Heart left ventricle (tissue), 16 donors: ENCODE results near the gene GPR183. TPM values are rescaled to one million over a fixed set of nuclear protein-coding genes. Genes with fewer than 3 reads are reported as not detected.

Source experiments
- ATAC-seq, 4 donors: fragments of 200-7000 bp; cut with Tn5 transposase; one replicate each; pipeline ENCODE4 v1.9.1; 2020 to 2022; ENCODE audit warnings: moderate library complexity in 4 of 4, mild to moderate bottlenecking in 3 of 4, moderate number of reproducible peaks in 1 of 4
- DNase-seq, 5 donors: peaks; one replicate each; pipeline ENCODE4 v3.0.0-alpha.2; 2020
- H3K27ac ChIP-seq, 12 donors: fragments of 200-600 bp; sonication (generic) in 4 of 12; one replicate each; pipeline versions ENCODE4 v1.5.0 to v1.8.0; 2016 to 2022; ENCODE audit warnings: mild to moderate bottlenecking in 2 of 12
- H3K27me3 ChIP-seq, 9 donors: fragments of 200-600 bp; sonication (generic) in 2 of 9; one replicate each; pipeline versions ENCODE4 v1.5.1 to v1.8.0; 2016 to 2022; ENCODE audit warnings: mild to moderate bottlenecking in 3 of 9
- H3K36me3 ChIP-seq, 9 donors: fragments of 200-600 bp; sonication (generic) in 2 of 9; one replicate each; pipeline versions ENCODE4 v1.5.0 to v1.8.0; 2018 to 2022; ENCODE audit warnings: mild to moderate bottlenecking in 2 of 9
- H3K4me1 ChIP-seq, 12 donors: fragments of 200-600 bp; sonication (generic) in 4 of 12; one replicate each; pipeline versions ENCODE4 v1.5.0 to v1.8.0; 2016 to 2022; ENCODE audit warnings: mild to moderate bottlenecking in 3 of 12
- H3K4me3 ChIP-seq, 12 donors: fragments of 200-600 bp; sonication (generic) in 4 of 12; one replicate each; pipeline versions ENCODE4 v1.5.0 to v1.8.0; 2017 to 2022; ENCODE audit warnings: mild to moderate bottlenecking in 9 of 12, moderate library complexity in 4 of 12
- H3K9me3 ChIP-seq, 12 donors: fragments of 200-600 bp; sonication (generic) in 4 of 12; one replicate each; pipeline versions ENCODE4 v1.5.0 to v1.8.0; 2016 to 2022; ENCODE audit warnings: mild to moderate bottlenecking in 1 of 12
- POLR2A ChIP-seq, 2 donors: fragments of 450-650 bp; IDR thresholded peaks; one replicate each; pipeline ENCODE4 v1.6.1; 2017; ENCODE audit warnings: antibody characterized with exemption in 2 of 2, mild to moderate bottlenecking in 2 of 2, moderate library complexity in 2 of 2
- WGBS, 4 donors: extraction: QIAGEN DNeasy Blood & Tissue Kit in 2 of 4; methylation state at CpG; one replicate each; pipeline versions ENCODE4 v1.1.5 to v1.1.7; 2013 to 2018; 5-methylcytosine and 5-hydroxymethylcytosine counted together
- intact Hi-C, 10 donors: fragments of 100-400 bp; cut with DNase I; formaldehyde crosslinking; loops; one replicate each; pipeline versions ENCODE4 v1.11.1 to v1.14.2; 2022
- polyA plus RNA-seq, 2 donors: library from polyadenylated mRNA; stranded (reverse); fragments of 200-250 nt; gene quantifications; one replicate each; pipeline ENCODE4 v1.2.3, GENCODE V29; 2013
- total RNA-seq, 9 donors: library from RNA; depleted of rRNA in 2 of 9; stranded (reverse); fragments of >200 nt in 2 of 9; fragmentation: NEBNext Ultra II Directional in 3 of 9; extraction: Animal tissue kit (Norgen Biotek cat#: 25700) in 3 of 9; gene quantifications; one replicate each; pipeline versions ENCODE4 v1.1.0 to v1.2.4, GENCODE V29; 2016 to 2023
- TF ChIP-seq, protein P1 (sequence below), 12 donors: fragments of 200-600 bp; sonication (generic) in 4 of 12; IDR thresholded peaks; one replicate each; pipeline versions ENCODE4 v1.5.0 to v1.8.0; 2018 to 2022; ENCODE audit warnings: antibody characterized with exemption in 12 of 12, mild to moderate bottlenecking in 5 of 12
- donor health status: ischemic (EF 13 %, LVEDD 7.1; RV severe dilation, severe dysfunction).
- donor health status: healthy with polysubstance abuse.
- donor health status: DM: no; HTN: yes; CAD: no.
- donor health status: DM: no; HTN: no; CAD: no.
- donor health status: ischemic (EF 25% LVEDD 6.9; RV normal size, moderate dysfunction).
- donor health status: ischemic (EF 25% LVEDD 5.7; RV mildly dilated, moderate dysfunction).
- donor health status: healthy.
- donor health status: DM: yes; HTN: yes; CAD: no.
- donor health status: ischemic (EF 35%, LVEDD 5.7; RV mildly dilated, moderate dysfunction).
- donor health status: nonischemic (EF 11% LVEDD 7.7; RV severe dilation, severe dysfunction).
- donor health status: DM: yes; HTN: yes; CAD: no.
- donor health status: PGD.
- donor health status: ischemic (EF 29% LVEDD 5.4; RV normal size, mild dysfunction).
- donor health status: nonischemic (EF 23%, LVEDD 6.1; RV moderate dilation, normal function).

GPR183 gene
- total and polyA plus RNA-seq, 11 donors, result 0.69 to 7.6 (median 1.5) TPM

DNA sequence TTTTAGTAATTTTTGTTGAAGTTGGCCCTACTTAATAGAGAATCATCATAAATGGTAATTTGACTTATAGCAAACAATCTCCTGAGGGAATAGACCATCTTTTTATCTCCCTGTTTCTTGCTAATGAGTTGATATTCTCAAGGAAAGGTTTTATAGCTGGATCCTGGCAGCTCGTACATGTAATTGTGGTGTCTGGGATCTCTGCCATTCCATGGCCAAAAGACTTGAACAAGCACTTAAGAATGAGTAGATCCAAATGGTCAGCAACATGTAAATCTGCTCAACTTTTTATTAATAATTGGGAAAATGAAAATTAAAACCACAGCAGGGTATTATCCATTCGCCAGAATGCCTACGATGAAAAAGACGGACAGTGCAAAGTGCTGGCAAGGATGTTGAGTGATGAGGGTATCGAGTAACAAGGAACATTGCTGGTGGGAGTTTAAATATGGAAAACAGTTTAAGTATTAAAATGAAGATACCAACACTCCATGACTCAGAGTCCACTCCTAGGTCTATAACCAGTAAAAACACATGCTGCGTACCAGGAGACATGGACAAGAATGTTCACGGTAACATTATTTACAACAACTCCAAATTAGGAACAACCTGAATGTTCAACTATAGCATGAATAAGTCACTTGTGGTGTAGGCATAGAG is 43.9 kb downstream of the GPR183 start:
- peaks cover 0 to 35% (median 9%) of the 10 kb centered on the region in 12 donors for H3K4me1 ChIP-seq
- WGBS, 4 donors, result 79 to 85% (median 82%) methylated on average over 7 of the region's 7 CpGs
- H3K36me3 ChIP-seq, result peaks cover 0 to 8% (median 3%) of the 10 kb centered on the region in 9 donors
- DNase-seq (no peak), ATAC-seq (no peak)
- intact Hi-C loops, result loop anchor here in 2 of 10 donors (5.0 kb wide), 2 partner anchors 56 to 71 kb away; no protein-coding TSS in a partner anchor
- no peak for TF ChIP-seq POLR2A (IDR thresholded peaks at IDR 0.05)
- TF ChIP-seq, protein P1, sequence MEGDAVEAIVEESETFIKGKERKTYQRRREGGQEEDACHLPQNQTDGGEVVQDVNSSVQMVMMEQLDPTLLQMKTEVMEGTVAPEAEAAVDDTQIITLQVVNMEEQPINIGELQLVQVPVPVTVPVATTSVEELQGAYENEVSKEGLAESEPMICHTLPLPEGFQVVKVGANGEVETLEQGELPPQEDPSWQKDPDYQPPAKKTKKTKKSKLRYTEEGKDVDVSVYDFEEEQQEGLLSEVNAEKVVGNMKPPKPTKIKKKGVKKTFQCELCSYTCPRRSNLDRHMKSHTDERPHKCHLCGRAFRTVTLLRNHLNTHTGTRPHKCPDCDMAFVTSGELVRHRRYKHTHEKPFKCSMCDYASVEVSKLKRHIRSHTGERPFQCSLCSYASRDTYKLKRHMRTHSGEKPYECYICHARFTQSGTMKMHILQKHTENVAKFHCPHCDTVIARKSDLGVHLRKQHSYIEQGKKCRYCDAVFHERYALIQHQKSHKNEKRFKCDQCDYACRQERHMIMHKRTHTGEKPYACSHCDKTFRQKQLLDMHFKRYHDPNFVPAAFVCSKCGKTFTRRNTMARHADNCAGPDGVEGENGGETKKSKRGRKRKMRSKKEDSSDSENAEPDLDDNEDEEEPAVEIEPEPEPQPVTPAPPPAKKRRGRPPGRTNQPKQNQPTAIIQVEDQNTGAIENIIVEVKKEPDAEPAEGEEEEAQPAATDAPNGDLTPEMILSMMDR (IDR thresholded peaks at IDR 0.05), result no peak
- H3K9me3 ChIP-seq, result no peaks in the 10 kb centered on the region
- H3K27ac ChIP-seq, result peak overlapping the region in 1 of 12 donors; percentile 25
- no peaks in the 10 kb centered on the region for H3K27me3 ChIP-seq
- no peak overlapping the region for H3K4me3 ChIP-seq

DNA sequence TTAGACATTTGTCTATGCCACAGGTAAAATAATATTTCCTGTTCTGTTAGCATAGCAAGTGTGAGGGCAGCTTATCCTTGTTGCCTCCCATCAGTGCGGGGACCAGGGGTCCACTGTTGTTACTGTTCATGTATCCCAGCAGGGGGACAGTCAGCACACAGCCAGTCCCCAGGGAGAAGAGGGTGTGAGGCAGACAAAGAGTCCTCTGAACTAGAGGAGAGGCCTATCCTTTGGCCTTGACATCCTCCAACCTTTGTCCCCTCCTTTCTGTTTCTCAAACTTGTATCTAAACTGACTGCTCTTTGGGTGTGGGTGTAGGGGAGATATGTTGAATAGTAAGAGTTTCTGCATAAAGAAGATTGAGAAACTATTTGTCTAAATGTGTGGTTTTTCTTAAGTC is 46.1 kb downstream of the GPR183 start:
- peaks cover 0 to 11% (median 0%) of the 10 kb centered on the region in 9 donors for H3K36me3 ChIP-seq
- 95 to 100% (median 98%) methylated on average over 1 of the region's 1 CpG for WGBS, 4 donors
- no peak for TF ChIP-seq POLR2A (IDR thresholded peaks at IDR 0.05)
- TF ChIP-seq, protein P1 (IDR thresholded peaks at IDR 0.05), result no peak
- peaks cover 0 to 57% (median 12%) of the 10 kb centered on the region in 12 donors for H3K4me1 ChIP-seq
- H3K9me3 ChIP-seq, result no peaks in the 10 kb centered on the region
- intact Hi-C loops, result loop anchor here in 2 of 10 donors (5.0 kb wide), 2 partner anchors 54 to 69 kb away; no protein-coding TSS in a partner anchor
- DNase-seq, result no peak
- no peaks in the 10 kb centered on the region for H3K27me3 ChIP-seq
- no peak overlapping the region for H3K27ac ChIP-seq
- no peak overlapping the region for H3K4me3 ChIP-seq
- no peak for ATAC-seq

DNA sequence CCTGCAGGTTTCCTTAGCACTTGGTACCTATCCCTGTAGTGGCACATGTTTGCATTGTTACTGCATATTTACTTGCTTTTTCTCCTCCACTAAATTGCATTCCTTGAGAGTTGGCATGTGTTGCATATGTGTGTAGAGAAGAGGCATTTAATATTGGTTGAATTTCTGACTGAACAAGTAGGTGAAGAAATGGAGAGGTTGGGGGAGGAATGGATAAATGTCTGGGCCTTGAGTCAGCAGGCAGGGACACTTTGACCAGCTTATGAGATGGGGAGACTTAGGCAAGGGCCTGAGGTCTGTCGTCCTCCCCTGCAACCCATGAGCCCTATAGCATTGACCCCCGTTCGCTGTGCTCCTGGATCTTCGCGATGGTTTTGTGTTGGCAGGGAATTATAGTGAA is 47.0 kb downstream of the GPR183 start:
- WGBS, 4 donors, result 90 to 93% (median 92%) methylated on average over 5 of the region's 5 CpGs
- Histone ChIP-seq H3K27ac (no peak overlapping the region), H3K4me3 (no peak overlapping the region), H3K36me3 (peaks cover 0 to 19% (median 3%) of the 10 kb centered on the region in 9 donors), H3K27me3 (no peaks in the 10 kb centered on the region), H3K4me1 (peaks cover 0 to 63% (median 12%) of the 10 kb centered on the region in 12 donors), H3K9me3 (no peaks in the 10 kb centered on the region)
- DNase-seq (no peak), ATAC-seq (no peak)
- TF ChIP-seq, protein P1 (IDR thresholded peaks at IDR 0.05), result no peak
- TF ChIP-seq POLR2A (IDR thresholded peaks at IDR 0.05), result no peak
- intact Hi-C loops, result loop anchor here in 2 of 10 donors (5.0 kb wide), 2 partner anchors 53 to 68 kb away; no protein-coding TSS in a partner anchor

DNA sequence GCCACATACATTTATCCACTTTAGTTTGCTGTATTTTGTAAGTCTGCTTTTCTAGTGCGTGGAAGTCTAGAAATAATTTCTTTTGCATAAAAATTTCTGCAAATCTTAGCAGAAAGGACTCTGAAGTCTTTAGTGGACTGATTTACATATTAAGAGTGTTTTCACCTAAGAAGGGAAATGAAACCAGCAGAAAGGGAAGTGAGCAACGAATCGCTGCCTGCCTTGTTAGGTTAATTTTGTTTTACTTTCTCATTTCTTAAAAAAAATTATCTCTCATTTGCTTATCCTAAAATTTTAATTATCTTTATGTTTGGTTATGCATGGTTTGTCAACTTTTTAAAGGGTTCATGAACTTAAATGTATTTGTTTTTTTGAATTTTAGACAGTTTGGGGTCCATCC is 48.3 kb downstream of the GPR183 start:
- 73 to 77% (median 76%) methylated on average over 3 of the region's 3 CpGs for WGBS, 4 donors
- Histone ChIP-seq H3K4me3 (peak overlapping the region in 1 of 12 donors; percentile 25), H3K9me3 (no peaks in the 10 kb centered on the region), H3K27ac (peak overlapping the region in 1 of 12 donors; percentile 76), H3K27me3 (no peaks in the 10 kb centered on the region), H3K36me3 (peaks cover 0 to 26% (median 9%) of the 10 kb centered on the region in 9 donors), H3K4me1 (peaks cover 0 to 55% (median 5%) of the 10 kb centered on the region in 12 donors)
- no peak for DNase-seq
- intact Hi-C loops, result no loop called here
- no peak for TF ChIP-seq POLR2A (IDR thresholded peaks at IDR 0.05)
- TF ChIP-seq, protein P1 (IDR thresholded peaks at IDR 0.05), result no peak
- ATAC-seq, result no peak
